ENCODE results near the gene AFF1.

GRCh38 chr4:86967798-86968197 lies 33.0 kb downstream of the AFF1 start:
- TF ChIP-seq CTCF (IDR thresholded peaks at IDR 0.05; ENCODE audit: insufficient read depth, low read length, poor library complexity, severe bottlenecking) (no peak), EZH2phosphoT487 (conservative IDR thresholded peaks at IDR 0.05; ENCODE audit: low read length) (no peak)
